Heart left ventricle (tissue), 13 donors: ENCODE measurements around the gene HIVEP1.

Source experiments
- POLR2A ChIP-seq, 2 donors: fragments of 450-650 bp; IDR thresholded peaks; one replicate each; pipeline ENCODE4 v1.6.1; 2017; ENCODE audit warnings: antibody characterized with exemption in 2 of 2, mild to moderate bottlenecking in 2 of 2, moderate library complexity in 2 of 2
- TF ChIP-seq, protein P1 (sequence below), 12 donors: fragments of 200-600 bp; sonication (generic) in 4 of 12; IDR thresholded peaks; one replicate each; pipeline versions ENCODE4 v1.5.0 to v1.8.0; 2018 to 2022; ENCODE audit warnings: antibody characterized with exemption in 12 of 12, mild to moderate bottlenecking in 5 of 12
- donor health status: ischemic (EF 13 %, LVEDD 7.1; RV severe dilation, severe dysfunction).
- donor health status: DM: no; HTN: yes; CAD: no.
- donor health status: DM: no; HTN: no; CAD: no.
- donor health status: ischemic (EF 25% LVEDD 6.9; RV normal size, moderate dysfunction).
- donor health status: ischemic (EF 25% LVEDD 5.7; RV mildly dilated, moderate dysfunction).
- donor health status: ischemic (EF 35%, LVEDD 5.7; RV mildly dilated, moderate dysfunction).
- donor health status: nonischemic (EF 11% LVEDD 7.7; RV severe dilation, severe dysfunction).
- donor health status: DM: yes; HTN: yes; CAD: no.
- donor health status: PGD.
- donor health status: ischemic (EF 29% LVEDD 5.4; RV normal size, mild dysfunction).
- donor health status: nonischemic (EF 23%, LVEDD 6.1; RV moderate dilation, normal function).

GRCh38 chr6:12013307-12013719 is 1.2 kb downstream of the HIVEP1 start:
- TF ChIP-seq, protein P1, sequence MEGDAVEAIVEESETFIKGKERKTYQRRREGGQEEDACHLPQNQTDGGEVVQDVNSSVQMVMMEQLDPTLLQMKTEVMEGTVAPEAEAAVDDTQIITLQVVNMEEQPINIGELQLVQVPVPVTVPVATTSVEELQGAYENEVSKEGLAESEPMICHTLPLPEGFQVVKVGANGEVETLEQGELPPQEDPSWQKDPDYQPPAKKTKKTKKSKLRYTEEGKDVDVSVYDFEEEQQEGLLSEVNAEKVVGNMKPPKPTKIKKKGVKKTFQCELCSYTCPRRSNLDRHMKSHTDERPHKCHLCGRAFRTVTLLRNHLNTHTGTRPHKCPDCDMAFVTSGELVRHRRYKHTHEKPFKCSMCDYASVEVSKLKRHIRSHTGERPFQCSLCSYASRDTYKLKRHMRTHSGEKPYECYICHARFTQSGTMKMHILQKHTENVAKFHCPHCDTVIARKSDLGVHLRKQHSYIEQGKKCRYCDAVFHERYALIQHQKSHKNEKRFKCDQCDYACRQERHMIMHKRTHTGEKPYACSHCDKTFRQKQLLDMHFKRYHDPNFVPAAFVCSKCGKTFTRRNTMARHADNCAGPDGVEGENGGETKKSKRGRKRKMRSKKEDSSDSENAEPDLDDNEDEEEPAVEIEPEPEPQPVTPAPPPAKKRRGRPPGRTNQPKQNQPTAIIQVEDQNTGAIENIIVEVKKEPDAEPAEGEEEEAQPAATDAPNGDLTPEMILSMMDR (IDR thresholded peaks at IDR 0.05): no peak
- TF ChIP-seq POLR2A (IDR thresholded peaks at IDR 0.05): no peak
